HG03469 (cell line): ENCODE results near the gene RRAGD.
A peak's percentile ranks its signal among the peaks of the same experiment; 100 is the strongest.

Experiments used
- ATAC-seq: cut with Tn5 transposase; IDR thresholded peaks from one replicate; pipeline ENCODE4 v1.9.1; 2021; ENCODE audit warnings: mild to moderate bottlenecking, moderate library complexity, moderate number of reproducible peaks; ENCODE audit not compliant: unreplicated experiment

The RRAGD gene

GRCh38 chr6:89378628-89379027 is 33.4 kb downstream of the RRAGD start:
- no peak for ATAC-seq

- peak; percentile 70 for ATAC-seq
Observed at GRCh38 chr6:89375427-89376267, 36.4 kb downstream of the RRAGD start.

GRCh38 chr6:89372506-89372901 is 39.6 kb downstream of the RRAGD start:
- ATAC-seq, result peak; percentile 30

GRCh38 chr6:89371849-89372505 is 40.1 kb downstream of the RRAGD start:
- peak; percentile 51 for ATAC-seq

- no peak for ATAC-seq
Observed at GRCh38 chr6:89368999-89369398, 43.1 kb downstream of the RRAGD start.

DNA sequence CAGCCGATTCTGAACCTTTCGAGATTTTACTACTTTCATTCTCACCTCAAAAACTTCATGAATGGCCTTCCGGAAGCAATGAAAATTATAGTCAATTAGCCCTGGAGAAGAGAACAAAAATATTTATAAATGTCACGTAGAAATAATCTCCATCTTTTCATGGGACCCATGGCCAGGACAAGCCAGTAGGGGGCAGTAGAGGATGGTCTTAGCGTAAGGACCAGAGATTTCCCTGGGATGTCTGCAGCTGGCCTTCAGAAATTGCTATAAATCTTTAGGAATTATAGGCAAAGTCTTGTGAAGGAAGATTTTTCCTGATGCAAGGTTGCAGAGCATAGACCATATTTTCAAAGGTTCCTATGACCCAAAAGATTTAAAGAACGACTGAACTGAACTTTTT is 44.0 kb downstream of the RRAGD start:
- no peak for ATAC-seq

- ATAC-seq, result no peak
Observed at GRCh38 chr6:89364586-89364985, 47.5 kb downstream of the RRAGD start.

- ATAC-seq, result no peak
Observed at GRCh38 chr6:89361171-89361570, 50.9 kb downstream of the RRAGD start.

DNA sequence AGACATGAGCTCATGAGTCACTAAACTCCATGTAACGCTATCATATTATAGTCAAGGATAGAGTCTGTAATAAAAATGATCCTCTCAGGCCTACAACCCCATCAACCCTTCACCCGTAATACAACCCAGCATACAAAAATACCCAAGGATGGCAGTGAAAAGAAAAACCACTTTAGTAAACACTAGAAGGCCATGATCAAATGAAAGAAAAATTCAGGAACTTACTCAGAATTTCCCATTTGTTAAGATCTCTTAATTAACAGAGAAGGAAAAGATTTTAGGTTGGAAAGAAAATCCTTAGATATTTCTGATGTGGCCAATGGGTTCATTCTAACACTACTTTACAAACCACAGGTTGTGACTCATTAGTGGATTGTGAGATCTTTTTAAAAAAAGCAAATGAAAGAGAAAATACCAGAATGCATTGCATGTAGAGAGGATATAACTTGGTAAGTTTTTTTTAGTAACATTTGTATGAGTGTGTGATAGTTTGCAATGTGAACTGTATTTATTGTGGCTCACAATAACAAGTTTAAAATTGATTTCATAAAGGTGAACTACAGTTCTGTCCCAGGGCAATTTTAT is 51.6 kb downstream of the RRAGD start:
- ATAC-seq, result peak; percentile 39

DNA sequence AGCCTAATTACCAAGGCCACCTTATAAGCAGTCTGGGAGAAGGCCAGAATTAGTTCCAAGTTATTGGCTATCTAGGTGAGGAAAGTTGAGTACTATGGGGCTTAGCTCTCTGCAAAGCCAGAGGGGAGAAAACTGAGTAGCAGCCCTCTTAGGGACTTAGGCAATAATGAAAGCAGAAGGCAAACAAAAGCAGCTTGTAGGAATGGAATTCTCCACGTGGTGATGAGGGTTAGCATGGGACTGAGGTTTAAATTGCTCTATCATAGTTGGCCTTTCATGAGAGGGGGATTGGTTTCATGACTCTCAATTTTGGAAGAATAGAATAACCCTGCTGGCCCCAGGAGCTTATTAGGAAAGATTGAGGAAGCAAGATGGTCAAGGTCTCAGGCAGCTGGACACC is 52.5 kb downstream of the RRAGD start:
- no peak for ATAC-seq

DNA sequence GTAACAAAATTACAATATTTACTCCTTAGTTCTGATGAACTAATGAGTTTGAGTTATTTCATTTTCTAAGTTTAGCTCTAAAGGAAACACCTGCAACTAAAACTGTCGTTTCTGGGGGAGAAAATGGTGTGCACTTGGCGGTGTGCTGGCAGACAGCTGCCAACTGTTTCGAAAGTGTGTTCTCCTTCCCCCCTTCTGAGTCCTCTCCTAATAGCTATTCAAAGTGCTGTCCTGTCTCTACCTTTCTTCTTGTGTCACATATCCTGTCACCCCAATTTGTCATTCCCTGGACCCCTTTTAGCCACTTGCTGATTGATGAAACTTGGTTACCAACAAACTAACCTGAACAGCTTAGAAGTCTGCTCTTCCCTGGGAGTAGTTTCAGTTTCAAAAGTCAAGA is 54.7 kb downstream of the RRAGD start:
- ATAC-seq, result peak; percentile 33

DNA sequence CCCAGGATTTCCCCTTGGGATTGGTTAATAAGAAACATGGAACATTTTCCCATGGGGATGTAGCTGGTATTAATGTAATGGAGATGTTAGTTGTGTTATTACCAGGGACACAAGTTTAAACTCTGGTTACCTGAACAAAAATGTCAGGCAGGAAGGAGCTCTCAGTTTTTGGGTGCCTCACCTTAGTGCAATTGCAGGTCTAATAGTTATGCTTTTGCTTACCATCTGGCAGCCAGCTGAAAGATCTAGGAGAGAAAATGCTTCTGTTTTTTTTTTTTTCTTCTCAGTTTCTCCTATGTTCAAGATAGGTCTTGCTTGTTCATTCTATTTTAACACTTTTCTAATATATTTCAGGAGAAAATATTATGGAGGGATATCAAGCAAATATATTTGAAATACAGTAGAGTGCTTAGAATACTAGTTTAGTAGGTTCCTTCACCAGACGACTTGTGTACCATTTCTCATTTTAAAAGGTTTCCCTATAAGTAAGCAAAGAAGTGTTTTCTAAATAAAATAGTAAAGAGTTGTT is 55.4 kb downstream of the RRAGD start:
- ATAC-seq, result no peak

- ATAC-seq, result no peak
Observed at GRCh38 chr6:89355511-89356194, 56.4 kb downstream of the RRAGD start.

DNA sequence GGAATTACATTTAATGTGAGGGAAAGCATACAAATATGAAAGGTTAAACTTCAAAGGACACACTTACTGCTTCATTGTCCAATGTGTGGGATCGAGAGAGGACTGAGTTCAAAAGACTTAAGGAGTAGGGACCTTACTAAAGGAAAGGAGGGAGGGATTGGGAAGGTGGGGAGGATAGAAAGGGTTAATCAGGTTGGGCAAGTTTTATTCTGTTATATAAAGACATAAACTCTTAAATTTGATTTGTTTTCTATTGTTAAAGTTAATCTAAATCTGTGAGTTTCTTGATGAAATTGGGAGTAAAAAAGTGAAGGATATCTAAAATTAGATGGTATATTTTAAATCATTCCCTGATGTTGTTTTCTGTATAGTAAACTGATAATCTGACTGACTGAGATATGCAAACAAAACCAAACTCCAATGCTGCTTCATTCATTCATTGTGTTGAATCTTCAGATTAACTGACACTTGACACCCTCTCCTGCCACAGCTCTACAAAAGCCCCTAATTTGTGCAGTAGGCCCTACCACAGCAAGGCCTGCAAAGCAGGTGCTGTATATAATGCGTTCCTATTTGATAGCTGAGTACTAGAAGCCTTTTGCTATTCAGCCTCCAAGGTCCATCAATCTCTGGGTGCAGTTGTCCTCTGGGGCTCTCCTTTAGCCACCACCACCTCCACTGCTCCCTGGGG is 58.2 kb downstream of the RRAGD start:
- ATAC-seq, result no peak

- ATAC-seq, result no peak
Observed at GRCh38 chr6:89353118-89353556, 58.9 kb downstream of the RRAGD start.

DNA sequence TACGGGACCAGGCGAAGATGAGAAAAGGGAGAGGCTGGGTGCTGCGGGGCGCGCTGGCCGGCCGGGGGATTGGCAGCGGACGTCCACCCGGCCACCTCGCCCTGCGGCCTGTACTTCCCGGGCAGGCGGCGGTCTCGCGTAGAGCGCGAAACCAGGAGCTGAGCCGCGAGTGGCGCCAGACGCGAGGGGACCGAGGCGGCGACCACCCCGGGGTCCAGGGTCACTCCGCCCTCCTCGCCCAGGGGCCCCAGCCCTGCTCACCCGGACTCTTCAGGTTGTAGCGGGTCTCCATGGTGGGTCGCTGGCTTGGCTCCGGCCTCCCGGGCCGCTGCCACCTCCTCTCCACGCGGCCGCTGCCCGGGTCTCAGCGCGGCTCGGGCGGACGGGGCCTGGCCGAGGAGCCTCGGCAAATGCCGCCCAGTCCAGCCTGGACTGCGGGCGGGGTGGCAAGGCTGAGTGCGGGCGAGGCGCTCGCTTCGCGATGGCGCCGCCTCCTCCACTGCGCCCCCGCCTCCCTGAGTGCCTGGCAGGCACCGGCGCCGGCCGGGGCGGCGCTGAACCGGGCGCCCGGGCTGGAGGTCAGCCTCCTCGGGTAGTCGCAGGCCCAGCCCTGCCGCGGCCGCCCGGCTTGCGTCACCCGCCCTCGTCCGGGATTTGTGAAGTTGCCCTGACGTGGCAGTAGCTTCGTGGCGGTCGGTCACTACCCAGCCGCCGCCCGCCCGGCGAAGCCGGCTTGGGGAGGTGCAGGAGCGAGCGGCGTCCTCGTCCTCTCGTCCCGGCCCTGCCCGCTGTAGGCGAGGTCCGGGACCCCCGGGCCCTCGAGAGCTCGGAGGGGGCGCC is 59.6 kb downstream of the RRAGD start, which contains the start of gene UBE2J1:
Gene UBE2J1 (minus strand): TSS at position 445 of the 840 bp plus-strand sequence. CDS start 153 bp downstream, at position 292.
- ATAC-seq, result peak; percentile 31

DNA sequence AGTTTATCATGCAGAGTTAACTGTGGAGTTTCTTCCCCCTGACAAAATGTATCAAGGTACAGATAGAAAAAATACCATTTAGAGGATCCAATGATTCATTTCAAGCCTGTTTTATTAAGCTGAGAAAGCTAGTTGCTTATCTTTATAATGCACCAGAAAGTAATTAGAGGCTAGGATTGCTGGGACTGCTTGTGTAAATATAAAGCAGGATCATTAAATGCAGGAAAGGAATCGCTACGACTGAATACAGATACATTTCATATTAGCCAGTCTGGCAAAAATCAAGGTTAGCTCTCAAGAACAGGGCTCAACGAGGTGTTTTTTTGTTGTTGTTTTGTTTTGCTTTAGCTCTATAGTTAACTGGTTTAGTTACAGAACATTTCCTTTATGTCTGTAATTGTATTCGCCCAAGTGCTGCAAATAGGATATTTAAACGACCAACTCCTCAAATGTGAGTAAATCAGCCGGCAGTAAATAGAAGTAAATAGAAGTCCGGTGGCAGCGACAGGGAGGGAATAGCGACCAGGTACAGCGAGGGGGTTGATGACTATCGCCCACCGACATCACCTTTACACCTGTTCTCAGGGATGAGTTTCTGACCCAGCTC is 60.3 kb downstream of the RRAGD start:
- no peak for ATAC-seq

GRCh38 chr6:89350281-89350966 is 61.6 kb downstream of the RRAGD start:
- peak; percentile 40 for ATAC-seq
